ENCODE measurements around the gene CD164.
"Not testable (repeated sequence)": the region's sequence is repeated elsewhere in the genome, so short reads cannot be mapped to it uniquely, and the experiment has no call there.

CD164 gene

DNA sequence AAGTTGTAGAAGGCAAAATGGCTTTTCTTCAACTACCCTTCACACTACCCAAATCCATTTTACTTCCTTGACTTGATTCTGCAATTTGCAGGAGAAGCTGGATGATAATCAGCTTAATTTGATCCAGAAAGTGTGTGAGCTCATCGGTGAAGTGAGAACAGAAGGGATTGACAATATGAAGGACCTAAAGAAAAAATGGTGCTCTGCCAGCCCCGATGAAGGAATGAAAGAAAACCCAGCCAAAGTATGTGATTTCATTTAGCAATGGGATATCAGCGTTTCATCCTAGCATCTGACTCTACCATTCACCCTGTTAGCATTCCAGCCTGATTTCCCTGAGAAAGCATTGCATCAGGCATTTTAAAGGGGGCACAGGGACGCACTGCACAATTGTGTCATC lies 41.5 kb downstream of the CD164 start:
- no peak for DNase-seq

DNA sequence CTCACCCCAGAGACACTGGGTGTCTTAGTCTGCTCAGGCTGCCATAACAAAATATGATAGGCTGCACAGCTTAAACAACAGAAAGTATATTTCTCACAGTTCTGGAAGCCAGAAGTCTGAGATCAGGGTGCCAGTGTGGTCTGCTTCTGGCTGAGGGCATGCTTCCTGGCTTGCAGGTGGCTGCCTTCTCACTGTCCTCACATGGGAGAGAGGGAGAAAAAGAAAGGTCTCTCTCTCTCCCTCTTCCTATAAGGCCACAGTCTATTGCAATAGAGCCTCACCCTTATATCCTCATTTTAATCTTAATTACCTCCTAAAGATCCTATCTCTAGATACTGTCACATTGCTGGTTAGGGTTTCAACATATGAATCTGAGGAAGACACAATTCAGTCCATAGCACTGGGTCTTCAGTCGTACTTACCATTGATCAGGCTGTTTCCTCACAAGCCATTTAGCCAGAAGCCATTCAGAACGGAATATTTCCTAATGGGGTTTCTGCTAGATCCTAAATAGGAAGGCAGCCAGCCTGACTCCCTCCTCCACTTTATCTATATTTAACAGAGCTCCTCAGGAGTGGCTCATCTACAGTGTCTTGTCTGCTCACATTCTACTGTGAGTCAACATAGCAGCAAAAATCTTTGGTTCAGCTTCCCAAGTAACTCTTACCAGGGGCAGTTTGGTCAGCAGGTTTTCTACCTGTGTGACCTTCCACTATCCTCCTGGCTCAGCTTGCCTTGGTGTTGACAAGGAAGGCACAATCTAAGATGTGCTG lies 42.2 kb downstream of the CD164 start:
- no peak for DNase-seq

DNA sequence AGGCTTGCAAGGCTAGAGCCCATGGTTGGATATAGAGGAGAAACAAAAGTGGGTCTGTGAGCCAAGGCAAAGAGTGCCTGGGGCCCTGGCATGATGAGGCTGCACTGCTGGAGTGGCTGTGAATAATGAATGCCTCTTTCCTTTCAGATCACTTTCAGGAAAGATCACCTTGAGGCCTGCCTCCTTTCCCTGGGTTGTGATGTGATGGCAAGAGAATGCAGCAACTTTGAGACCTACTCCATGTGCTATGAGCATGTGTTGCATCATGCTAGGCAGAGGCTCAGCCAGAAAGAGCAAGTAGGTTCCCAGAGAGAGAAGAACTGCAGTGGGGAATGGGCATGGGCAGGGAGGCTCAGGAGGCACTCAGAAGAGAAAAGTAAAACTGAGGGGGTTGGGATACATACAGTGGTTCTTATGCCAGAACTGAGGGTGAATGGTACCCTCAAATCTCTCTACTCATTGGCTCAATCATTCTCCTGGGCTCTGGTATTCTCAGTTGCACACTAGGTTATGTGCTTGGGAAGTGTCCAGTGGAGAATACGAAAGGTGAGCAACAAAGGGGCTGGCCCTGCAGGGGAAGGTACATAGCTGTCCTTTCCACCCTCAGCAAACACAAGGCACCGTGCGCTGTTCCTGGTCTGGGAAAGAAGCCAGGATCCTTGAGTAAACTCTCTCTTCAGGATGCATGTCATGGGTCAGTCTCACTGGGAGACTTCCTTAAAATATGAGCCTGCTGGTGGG lies 45.9 kb downstream of the CD164 start:
- DNase-seq: peak; percentile 22 to 37

DNA sequence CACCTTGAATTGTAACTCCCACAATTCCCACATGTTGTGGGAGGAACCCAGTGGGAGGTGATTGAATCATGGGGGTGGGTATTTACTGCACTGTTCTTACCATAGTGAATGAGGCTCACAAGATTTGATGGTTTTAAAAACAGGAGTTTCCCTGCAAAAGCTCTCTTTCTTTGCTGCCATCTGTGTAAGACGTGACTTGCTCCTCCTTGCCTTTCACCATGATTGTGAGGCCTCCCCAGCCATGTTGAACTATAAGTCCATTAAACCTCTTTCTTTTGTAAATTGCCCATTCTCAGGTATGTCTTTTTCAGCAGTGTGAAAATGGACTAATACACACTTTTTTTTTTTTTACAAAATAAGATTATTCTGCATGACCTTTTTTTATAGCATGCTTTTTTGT lies 48.4 kb downstream of the CD164 start:
- not testable (repeated sequence) for DNase-seq

DNA sequence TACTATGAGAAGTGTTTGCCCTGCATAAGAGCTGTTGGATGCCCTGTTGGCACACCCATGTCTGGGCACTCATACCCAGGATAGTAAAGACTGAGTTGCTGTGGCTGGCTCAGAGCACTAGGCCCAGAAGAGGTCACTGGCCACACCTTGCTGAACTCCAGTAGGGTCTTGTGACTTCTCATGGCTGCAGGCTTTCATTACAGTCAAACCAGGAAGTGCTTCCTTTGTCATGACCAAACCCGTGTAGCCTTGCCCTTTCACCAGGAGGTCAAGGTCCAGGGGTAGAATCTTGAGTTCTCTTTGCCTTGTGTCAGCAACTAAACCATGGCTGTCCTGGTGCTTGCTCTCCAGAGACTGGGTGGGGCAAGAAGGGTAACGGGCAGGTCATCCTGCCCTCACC lies 49.5 kb downstream of the CD164 start:
- DNase-seq: no peak

DNA sequence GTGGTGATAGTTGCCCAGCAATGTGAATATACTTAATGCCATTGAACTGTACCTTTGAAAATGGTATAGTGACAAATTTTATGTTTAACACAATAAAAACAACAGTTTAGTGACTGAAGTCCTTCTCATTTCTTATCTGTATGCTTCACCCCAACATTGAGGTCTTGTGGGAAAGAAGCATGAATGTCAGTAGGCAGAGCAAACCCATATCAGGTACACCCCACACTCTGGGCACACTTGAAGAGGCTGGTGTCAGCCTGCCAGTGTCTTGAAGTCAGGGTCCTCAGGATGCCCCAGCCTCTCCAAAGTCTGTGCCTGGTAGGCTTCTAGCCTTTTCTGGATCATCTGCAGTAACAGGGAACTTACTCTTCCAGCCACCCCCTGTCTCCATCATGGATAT lies 51.2 kb downstream of the CD164 start:
- no peak for DNase-seq

DNA sequence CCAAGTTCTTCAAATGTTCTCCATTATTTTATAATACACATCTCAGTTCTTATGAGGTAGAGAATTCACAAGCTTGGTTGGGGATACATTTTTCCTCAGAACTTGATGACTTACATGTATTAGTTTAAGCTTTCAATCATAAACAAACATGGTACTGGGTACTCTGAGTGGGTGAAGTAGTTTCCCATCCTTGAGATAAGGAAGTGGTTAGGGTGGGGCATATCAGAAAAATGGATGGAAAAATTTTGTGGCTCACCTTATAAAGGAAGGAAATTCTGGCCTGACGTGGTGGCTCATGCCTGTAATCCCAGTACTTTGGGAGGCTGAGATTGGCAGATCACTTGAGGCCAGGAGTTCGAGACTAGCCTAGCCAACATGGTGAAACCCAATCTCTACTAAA lies 52.0 kb downstream of the CD164 start:
- no peak for DNase-seq

DNA sequence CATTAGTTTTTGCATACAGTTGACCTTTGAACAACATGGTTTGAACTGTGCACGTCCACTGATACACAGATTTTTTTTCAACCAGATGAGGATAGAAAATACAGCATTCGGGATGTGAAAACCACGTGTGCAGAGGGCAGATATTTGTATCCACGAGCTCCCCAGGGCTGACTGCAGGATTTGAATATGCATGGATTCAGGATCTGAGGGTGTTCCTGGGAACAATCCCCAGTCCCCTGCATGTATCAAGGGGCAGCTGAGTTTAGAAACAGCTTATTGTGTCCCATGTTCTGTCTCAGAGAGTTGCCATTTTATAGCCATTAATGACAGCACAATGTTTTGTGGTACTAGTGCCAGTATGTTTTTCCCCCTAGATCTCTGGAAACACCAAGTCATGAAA lies 53.6 kb downstream of the CD164 start:
- no peak for DNase-seq

DNA sequence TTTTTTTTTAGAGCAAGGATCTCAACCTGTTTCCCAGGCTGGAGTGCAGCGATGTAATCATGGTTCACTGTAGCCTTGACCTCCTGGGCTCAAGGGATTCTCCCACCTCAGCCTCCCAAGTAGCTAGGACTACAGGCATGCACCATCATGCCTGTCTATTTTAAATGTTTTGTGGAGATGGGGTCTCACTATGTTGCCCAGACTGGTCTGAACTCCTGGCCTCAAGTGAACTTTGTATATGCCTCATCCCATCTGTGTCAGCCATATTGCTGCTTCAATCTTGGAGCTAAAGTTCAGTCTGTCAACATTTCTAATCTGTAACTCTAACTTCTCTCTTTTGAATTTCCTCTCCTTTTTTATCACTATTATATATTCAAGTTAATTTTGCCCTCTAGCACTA lies 54.3 kb downstream of the CD164 start:
- no peak for DNase-seq

DNA sequence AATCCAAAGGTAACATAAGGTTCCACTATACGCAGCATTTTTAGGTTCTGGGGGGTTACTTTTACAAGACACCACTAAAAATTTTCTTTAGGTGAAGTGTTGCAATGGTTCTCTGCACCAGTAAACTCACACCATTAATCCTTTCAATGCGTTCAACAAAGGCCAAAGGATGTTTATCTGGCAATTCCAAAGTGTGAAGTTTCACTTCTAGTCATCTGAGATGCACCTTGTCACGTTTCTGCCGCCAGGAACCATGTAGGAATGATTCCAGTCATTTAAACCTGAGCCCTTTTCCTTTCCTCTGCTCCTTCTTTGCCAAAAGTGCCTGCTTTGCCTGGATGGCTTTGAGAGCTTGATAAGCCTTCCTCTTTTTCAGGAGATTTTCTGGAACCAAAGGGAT lies 54.8 kb downstream of the CD164 start:
- DNase-seq: no peak

DNA sequence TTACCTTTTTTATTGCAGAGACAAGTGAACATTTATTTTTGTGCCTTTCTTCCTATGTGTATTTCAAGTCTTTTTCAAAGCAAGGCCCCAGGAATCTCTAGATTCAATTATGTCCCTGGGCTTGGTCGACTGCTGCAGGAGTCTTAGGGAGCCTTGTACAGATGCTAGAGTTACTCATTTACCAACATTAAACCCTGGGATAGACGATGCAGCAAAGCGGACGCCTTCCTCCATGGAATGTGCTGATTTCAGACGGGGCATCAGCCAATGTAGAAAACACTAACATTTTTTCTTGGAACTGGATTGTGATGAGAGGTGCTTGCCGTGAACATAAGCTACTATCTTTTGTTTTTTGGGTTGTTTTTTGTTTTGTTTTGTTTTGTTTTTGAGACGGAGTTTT lies 55.9 kb downstream of the CD164 start:
- DNase-seq: no peak

DNA sequence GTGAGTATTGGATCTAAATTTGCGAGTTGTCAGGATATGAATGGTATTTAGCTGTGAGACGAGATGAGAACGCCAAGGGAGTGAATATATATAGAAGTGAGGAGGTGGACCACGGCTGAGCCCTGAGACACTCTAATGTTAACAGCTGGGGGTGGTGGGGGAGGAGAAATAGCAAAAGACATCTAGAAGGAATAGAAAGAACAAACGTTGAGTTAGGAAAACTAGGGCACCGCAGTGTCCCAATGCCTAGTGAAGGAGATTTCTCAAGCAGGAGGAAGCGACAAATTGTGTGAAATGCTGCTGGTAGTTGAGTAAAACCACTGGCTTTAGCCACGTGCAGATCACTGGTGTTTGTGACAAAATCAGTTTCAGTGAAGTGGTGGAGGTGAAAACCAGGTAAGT lies 56.9 kb downstream of the CD164 start:
- no peak for DNase-seq

DNA sequence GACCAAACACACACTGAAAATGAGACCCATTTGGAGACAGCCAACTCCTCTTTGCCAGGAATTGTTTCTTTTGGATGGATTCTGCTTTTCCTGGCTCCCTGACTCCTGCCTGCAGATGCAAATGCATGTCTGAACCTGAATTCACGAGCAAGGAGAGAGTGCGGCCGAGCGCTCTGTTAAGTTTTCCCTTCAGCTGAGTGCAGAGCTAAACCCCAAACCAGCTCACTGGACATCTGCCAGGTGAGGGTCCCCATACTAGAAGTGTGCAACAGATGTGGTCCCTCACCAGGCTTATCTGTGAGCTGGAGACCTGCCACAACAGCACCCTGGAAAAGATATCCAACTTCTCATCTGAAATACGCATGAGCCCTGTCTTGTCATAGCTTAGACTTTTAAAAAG lies 59.0 kb downstream of the CD164 start:
- DNase-seq: no peak

DNA sequence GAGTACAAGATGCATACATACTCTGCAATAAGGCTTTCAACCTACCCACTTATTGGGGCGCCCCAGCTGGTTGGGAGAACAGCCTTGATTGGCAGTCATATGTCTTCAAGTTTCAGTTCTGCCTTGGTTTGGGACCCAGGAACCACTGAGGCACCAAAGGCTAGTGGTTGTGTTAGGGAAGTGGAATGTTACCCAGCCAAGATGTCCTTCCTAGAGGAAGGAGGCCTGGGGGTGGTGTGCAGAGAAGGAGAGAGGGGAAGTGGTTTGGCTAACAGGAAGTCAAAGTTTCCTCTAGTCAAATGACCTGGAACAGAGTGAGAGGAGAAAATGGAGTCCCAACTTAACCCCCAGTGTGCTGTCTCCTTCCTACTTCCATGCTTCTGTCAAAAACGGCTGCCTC lies 59.4 kb downstream of the CD164 start:
- DNase-seq: no peak

DNA sequence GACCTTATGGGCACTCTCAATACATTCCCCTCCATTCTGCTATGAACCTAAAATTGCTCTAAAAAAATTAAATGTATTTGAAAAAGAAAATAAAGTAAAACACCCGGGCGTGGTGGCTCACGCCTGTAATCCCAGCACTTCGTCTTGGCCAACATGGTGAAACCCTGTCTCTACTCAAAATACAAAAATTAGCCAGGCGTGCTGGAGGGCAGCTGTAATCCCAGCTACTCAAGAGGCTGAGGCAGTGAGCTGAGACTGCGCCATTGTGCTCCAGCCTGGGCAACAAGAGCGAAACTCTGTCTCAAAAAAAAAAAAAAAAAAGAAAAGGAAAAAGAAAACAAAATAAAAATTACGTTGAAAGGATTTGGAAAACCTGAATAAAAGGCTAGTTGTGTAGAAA lies 60.5 kb downstream of the CD164 start:
- DNase-seq: no peak

DNA sequence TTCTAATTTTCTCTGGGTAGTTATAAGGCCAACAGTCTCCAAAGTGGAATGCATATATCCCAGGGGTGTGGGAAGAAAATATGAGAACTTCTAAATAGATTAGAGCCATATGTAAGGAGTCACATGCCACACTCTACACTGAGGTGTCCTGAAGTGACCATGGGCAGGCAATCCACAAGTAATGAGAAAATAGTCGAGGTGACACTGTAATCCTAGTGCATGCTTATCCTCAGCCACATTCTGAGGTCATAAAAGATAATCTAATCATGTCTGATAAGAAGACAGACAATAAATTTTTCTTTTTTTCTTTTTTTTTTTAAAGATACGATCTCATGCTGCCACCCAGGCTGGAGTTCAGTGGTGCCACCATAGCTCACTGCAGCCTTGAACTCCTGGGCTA lies 62.2 kb downstream of the CD164 start:
- DNase-seq: no peak

DNA sequence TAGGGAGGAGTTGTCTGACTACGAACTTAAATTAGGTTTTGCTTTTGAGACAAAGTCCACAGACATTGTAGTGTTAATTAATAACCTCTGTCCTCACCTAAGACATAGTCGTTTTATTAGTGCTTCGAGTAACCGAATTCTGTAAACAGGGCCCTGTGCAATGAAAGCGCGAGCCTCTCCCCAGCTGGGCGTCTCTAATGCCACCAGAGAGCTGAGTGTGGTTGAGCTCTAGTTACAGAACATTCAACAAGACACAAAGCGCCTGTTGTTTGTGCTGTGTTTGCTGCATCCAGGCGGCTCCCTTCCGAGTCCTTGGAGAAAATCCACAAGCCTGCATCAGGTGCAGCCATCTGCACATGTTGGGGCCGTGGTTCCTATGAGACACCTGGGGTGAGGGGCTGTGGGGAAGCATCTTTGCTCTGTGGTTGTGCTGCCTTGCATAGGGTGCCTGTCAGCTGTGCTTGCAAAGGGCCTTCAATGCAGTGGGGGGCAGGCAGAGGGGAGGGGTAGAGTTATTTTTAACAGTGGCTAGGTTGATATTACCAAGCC lies 63.9 kb downstream of the CD164 start:
- DNase-seq: peak; percentile 26 to 51

DNA sequence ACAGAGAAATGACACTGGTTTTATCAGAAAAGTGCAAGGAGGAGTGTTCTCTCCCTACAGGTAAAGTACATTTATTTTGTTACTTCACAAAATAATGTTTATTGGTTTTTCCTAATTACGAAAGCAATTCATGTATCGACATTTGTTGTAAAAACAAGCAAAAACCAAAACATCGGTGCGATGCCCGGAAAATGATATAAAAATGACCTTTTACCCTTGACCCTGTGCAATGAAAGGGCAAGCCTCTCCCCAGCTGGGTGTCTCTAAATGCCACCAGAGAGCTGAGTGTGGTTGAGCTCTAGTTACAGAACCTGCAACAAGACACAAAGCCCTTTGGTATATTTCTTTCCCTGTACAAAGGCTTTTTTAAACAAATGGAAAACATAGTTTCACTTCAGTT lies 65.4 kb downstream of the CD164 start:
- no peak for DNase-seq
